ENCODE results near the gene TDRD12.
"Not testable (repeated sequence)": the region's sequence is repeated elsewhere in the genome, so short reads cannot be mapped to it uniquely, and the experiment has no call there.

TDRD12 gene

DNA sequence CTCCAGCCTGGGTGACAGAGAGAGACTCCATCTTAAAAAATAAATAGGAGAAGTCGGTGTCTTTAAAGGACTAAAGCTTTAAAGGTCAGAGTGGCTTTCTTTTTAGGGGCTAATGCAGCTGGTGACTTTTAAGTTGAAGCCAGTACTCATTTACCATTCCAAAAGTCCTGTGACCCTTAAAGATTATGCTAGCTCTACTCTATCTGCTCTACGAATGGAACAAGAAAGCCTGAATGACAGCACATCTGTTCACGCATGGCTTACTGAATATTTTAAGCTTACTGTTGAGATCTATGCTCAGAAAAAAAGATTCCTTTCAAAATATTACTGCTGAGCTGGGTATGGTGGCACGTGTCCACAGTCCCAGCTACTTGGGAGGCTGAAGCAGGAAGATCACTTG lies 16.4 kb downstream of the TDRD12 start:
- in situ Hi-C loops (cut with MboI; ENCODE audit: low sequenced_read_pairs, unreplicated experiment) = no loop called here
- DNase-seq (ENCODE audit: low spot score) = no peak
- TF ChIP-seq, protein P1, sequence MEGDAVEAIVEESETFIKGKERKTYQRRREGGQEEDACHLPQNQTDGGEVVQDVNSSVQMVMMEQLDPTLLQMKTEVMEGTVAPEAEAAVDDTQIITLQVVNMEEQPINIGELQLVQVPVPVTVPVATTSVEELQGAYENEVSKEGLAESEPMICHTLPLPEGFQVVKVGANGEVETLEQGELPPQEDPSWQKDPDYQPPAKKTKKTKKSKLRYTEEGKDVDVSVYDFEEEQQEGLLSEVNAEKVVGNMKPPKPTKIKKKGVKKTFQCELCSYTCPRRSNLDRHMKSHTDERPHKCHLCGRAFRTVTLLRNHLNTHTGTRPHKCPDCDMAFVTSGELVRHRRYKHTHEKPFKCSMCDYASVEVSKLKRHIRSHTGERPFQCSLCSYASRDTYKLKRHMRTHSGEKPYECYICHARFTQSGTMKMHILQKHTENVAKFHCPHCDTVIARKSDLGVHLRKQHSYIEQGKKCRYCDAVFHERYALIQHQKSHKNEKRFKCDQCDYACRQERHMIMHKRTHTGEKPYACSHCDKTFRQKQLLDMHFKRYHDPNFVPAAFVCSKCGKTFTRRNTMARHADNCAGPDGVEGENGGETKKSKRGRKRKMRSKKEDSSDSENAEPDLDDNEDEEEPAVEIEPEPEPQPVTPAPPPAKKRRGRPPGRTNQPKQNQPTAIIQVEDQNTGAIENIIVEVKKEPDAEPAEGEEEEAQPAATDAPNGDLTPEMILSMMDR (IDR thresholded peaks at IDR 0.05; ENCODE audit: borderline replicate concordance, control extremely low read depth, extremely low read depth, insufficient read depth, missing control alignments) = no peak

DNA sequence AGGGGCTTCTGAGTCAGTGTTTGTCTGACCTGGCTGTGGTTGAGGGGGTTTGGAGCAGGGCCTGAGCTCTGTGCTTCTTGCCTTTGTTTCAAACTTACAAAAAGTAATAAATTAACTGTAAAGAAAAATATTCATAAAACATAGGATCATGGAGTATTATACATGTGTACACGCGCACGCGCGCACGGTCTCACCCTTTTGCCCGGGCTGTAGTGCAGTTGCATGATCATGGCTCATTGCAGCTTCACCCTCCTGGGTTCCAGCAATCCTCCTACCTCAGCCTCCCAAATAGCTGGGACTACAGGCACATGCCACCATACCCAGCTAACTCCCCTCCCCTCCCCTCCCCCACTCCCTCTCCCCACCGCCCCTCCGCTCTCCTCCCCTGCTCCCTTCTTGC lies 23.5 kb downstream of the TDRD12 start:
- TF ChIP-seq, protein P1 (IDR thresholded peaks at IDR 0.05; ENCODE audit: borderline replicate concordance, control extremely low read depth, extremely low read depth, insufficient read depth, missing control alignments) = no peak
- in situ Hi-C loops (cut with MboI; ENCODE audit: low sequenced_read_pairs, unreplicated experiment) = no loop called here
- DNase-seq (ENCODE audit: low spot score) = no peak

DNA sequence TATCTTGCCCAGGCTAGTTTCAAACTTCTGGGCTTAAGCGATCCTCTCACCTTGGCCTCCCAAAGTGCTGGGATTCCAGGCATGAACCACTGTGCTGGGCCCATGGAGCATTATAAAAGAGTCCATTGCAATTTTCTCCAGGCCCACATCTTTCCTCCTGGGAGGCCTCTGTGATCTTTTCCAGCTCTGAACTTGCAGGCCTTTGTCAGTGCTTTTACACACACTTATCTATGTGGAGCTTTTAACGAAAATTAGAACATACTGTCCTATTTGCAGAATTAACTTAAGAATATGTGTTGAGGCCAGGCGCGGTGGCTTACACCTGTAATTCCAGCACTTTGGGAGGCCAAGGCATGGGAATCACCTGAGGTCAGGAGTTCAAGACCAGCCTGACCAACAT lies 23.9 kb downstream of the TDRD12 start:
- in situ Hi-C loops (cut with MboI; ENCODE audit: low sequenced_read_pairs, unreplicated experiment) = no loop called here

DNA sequence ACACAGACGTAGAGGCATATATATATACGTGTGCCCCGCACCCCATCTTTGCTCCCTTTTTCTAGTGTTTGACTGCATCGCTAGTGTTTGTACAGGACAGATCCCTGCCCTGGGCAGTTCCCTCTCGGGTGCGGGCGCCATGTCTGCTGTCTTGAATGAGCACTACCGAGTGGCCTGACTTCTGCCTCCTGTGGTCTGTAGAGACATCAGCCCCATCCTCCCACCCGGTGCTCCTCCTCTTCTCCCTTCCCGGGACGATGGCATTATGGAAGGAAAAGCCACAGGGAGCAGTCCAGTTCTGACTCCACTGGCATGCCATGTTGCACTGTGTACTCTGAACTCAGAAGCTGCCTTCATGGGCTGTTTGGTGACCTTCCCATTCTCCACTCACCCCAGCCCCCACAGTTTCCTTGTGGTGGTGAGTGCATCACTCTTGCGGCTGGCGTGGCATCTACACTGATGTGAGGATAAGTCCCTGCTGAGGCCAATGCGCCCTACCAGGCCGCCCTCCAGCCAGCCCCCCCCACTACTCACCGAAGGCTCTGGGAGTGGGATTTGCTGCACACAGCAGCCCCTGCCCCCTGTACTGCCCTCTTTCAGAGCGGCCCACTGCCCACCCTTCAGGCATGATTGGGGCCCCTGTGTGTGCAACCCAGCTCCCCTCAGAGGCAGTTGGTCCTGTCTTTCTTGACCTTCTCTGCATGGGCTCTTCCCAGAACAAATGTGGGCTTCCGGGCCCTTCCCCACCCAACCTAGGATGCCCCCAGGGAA lies 25.2 kb downstream of the TDRD12 start:
- in situ Hi-C loops (cut with MboI; ENCODE audit: low sequenced_read_pairs, unreplicated experiment) = no loop called here
- TF ChIP-seq, protein P1 (IDR thresholded peaks at IDR 0.05; ENCODE audit: borderline replicate concordance, control extremely low read depth, extremely low read depth, insufficient read depth, missing control alignments) = no peak
- no peak for DNase-seq (ENCODE audit: low spot score)

More for the DNA sequence above, 23.9 kb downstream of the TDRD12 start:
- no peak for DNase-seq (ENCODE audit: low spot score)
- TF ChIP-seq, protein P1 (IDR thresholded peaks at IDR 0.05; ENCODE audit: borderline replicate concordance, control extremely low read depth, extremely low read depth, insufficient read depth, missing control alignments) = no peak

DNA sequence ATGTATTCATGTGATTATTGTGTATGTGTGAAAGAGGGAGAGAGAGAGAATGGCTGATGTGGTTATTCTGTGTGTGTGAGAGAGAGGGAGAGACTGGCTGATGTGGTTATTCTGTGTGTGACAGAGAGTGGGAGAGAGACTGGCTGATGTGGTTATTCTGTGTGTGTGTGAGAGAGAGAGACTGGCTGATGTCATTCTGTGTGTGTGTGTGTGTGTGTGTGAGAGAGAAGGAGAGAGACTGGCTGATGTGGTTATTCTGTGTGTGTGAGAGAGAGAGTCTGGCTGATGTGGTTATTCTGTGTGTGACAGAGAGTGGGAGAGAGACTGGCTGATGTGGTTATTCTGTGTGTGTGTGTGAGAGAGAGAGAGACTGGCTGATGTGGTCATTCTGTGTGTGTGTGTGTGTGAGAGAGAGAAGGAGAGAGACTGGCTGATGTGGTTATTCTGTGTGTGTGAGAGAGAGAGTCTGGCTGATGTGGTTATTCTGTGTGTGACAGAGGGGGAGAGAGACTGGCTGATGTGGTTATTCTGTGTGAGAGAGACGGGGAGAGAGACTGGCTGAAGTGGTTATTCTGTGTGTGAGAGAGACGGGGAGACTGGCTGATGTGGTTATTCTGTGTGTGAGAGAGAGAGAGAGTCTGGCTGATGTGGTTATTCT lies 26.2 kb downstream of the TDRD12 start:
- in situ Hi-C loops (cut with MboI; ENCODE audit: low sequenced_read_pairs, unreplicated experiment); DNase-seq (ENCODE audit: low spot score): not testable (repeated sequence)

DNA sequence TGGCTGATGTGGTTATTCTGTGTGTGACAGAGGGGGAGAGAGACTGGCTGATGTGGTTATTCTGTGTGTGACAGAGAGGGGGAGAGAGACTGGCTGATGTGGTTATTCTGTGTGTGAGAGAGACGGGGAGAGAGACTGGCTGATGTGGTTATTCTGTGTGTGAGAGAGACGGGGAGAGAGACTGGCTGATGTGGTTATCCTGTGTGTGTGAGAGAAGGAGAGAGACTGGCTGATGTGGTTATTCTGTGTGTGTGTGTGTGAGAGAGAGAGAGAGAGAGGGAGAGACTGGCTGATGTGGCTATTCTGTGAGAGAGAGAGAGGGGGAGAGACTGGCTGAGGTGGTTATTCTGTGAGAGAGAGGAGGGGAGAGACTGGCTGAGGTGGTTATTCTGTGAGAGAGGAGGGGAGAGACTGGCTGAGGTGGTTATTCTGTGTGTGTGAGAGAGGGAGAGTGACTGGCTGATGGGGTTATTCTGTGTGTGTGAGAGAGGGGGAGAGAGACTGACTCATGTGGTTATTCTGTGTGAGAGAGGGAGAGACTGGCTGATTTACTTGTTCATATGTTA lies 27.1 kb downstream of the TDRD12 start:
- in situ Hi-C loops (cut with MboI; ENCODE audit: low sequenced_read_pairs, unreplicated experiment) = not testable (repeated sequence)
- DNase-seq (ENCODE audit: low spot score) = peak; percentile 45

DNA sequence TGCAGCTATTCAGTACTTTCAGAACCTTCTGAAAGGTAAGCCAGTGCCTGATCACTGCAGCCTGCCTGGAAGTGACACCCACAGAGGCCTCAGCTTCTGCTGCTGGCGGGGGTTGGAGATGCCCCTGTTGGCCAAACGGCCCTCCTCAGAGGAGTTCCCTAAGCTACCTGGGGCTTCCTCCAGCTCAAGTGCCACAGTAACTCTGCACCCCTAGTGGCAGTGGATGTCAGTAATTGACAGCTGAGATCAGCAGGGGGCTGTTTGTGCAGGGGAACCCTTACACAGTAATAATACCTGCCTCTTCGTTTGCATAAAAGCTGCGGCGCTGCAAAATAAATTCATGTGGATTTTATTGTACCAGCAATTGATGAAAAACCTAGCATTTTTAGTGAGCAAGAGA lies 28.9 kb downstream of the TDRD12 start:
- peak; percentile 51 for DNase-seq (ENCODE audit: low spot score)
- in situ Hi-C loops (cut with MboI; ENCODE audit: low sequenced_read_pairs, unreplicated experiment) = no loop called here
- TF ChIP-seq, protein P1 (IDR thresholded peaks at IDR 0.05; ENCODE audit: borderline replicate concordance, control extremely low read depth, extremely low read depth, insufficient read depth, missing control alignments) = peak; percentile 54
